GM19239 (cell line): ENCODE data around the gene DMBT1.

Experiments used
- DNase-seq: peaks from one replicate; pipeline ENCODE4 v3.0.0; 2011; ENCODE audit warnings: low spot score; ENCODE audit not compliant: insufficient read length
- FAIRE-seq: peaks from 2 replicates; lab custom pipeline; 2011; peaks lifted over from hg19 to GRCh38; lab: Jason Lieb, UNC

DMBT1 gene

GRCh38 chr10:122642726-122643605 lies 82.4 kb downstream of the DMBT1 start:
- DNase-seq (no peak), FAIRE-seq (no peak)

DNA sequence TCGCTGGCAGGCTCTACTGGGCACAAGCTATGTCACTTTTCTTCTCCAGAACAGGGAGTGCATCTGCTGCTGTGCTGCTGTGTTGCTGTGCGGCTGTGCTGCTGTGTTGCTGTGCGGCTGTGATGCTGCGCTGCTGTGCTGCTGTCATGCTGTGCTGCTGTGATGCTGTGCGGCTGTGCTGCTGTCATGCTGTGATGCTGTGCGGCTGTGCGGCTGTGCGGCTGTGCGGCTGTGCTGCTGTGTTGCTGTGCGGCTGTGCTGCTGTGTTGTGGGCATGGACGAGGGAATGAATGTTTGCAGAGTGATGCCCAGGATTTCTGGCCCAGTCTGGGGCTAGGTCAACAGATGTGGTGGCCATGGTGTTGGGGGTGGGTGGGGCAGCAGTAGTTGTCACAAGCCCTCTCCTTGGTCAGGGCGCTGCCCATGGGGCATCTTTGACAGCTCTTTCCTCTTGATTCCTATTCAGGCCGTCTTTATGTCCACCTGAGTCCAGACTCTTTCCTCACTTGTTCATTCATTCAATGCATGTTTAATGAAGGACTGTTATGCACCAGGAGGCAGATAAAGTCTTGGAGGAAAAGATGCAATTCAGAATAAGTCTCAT lies 83.5 kb downstream of the DMBT1 start:
- DNase-seq = no peak

DNA sequence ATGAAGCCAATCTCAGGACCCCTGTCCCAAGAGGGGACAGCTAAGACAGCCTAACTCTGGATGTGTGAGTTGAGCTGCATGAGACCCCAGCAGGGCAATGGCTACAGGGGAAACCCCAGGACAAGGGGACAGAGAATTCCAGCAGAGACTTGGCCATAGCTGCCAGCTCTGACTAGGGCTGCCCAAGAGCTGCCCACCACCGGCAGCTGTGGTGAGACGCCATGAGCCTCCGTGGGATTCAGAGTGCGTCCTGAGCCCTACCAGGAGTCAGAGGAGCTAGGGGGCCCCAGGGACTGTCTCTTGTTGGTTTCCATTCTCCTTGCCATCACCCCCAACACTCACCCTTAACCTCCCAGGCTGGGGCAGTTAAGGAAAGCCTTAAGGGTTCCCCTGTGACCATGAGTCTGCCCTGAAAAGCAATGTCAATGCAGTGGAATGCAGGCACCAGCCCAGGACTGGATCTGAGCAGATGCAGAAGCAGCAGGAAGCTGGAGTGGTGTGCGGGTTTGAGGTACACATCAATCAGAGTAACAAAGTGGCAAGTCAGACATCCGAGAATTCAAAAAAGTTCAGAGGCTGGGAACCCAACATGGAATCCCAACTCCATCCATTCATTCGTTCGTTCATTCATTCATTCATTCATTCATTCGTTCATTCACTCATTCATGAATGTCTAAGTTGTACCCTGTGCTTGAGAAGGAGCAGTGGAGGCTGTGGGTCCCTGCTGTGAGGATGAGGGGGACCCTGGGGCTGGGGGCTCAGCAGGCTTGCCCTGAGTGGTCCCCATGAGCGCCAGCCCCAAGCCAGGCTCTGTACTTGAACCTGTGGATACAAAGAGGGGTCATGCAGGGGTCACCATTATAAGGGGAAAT lies 86.2 kb downstream of the DMBT1 start:
- no peak for FAIRE-seq
- no peak for DNase-seq

More for the DNA sequence above, 83.5 kb downstream of the DMBT1 start:
- no peak for FAIRE-seq

DNA sequence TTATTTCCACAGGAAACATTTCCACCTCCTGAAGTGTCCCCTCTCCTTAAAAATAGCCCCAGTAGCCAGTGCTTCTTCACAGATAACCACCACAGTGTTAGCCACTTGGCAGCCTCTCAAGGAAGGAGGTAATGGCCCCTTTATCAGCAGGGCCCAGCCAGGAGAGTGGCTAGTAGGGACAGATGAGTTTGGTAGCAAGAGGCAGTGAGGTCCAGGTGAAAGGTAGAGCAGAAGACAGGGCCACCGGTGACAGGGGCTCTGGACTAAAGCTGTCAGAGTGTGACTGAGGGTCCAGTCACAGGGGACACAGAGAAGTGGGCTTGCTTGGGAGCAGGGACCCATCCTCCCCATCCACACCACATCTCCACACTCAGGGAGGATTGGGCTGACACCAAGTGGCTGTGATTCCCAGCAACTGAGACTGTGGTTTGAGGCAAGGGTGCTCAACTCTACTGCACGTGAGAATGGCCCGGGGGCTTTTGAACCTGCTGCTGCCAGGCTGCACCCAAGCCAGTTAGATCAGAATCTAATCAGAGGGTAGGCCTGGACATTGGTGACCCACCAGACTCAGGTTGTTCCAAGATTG lies 86.9 kb downstream of the DMBT1 start:
- FAIRE-seq = no peak
- no peak for DNase-seq

GRCh38 chr10:122648599-122649428 lies 88.3 kb downstream of the DMBT1 start:
- FAIRE-seq = peak; percentile 11
- peak; percentile 24 for DNase-seq

- no peak for DNase-seq
- FAIRE-seq = no peak
Measured at GRCh38 chr10:122649903-122650302, 89.3 kb downstream of the DMBT1 start.

DNA sequence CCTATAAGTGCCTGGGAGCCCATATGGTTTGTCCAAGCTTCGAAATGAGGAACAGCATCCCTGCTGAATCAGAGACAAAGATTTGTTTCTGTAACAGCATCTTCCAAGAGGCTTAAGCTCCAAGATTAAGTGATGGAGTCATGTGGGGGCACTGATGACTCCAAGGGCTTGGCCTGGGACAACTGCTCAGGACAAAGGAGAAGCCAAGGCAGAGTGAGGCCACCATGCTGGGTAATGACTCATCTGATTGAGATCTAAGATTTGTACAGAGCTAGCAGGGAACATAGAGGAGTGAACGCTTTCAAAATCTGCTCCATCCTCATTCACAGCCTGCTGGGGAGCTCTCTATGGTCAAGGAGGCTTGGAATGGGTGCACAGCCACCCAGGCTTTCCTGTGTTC lies 89.8 kb downstream of the DMBT1 start:
- FAIRE-seq (no peak), DNase-seq (no peak)

DNA sequence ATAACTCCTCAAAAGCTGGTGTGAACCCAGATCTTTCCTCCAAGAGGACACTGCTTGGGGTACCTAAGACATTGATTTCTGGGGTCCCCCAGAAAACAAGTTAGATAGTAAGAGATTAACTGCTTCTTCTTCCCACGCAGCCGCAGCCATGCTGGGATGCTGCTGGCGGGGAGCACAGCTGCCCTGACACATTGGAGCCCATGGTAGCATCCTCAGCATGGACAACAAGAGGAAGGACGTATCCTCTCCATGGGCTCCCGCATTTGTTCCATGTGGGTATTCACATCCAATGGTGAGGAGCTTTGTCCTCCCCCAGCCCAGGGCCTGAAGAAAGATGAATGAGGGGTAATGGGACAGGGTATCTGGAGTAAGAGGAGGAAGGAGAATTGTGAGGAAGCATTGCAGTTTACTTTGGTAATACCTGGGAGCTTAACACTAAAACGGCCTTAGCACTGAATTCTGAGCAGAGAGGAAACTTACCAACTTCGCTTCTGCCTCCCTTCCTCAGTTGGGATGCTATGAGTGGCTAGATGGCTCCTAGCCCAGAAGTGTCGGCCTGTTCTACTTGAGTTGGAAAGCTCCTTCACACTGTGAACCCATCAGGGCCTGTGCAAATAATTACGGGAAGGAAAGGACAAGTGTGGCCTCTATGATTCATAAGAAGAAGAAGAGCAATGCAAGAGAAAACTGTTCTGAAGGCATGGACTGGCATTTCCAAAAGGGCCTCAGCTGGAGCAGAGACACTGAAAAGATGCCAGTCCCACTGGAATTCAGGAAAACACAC lies 95.2 kb downstream of the DMBT1 start:
- FAIRE-seq (no peak), DNase-seq (no peak)

- FAIRE-seq (no peak), DNase-seq (no peak)
Measured at GRCh38 chr10:122656308-122656705, 95.8 kb downstream of the DMBT1 start.

- no peak for DNase-seq
- no peak for FAIRE-seq
Measured at GRCh38 chr10:122656741-122657140, 96.2 kb downstream of the DMBT1 start.

- FAIRE-seq (no peak), DNase-seq (no peak)
Measured at GRCh38 chr10:122657255-122657654, 96.7 kb downstream of the DMBT1 start.

DNA sequence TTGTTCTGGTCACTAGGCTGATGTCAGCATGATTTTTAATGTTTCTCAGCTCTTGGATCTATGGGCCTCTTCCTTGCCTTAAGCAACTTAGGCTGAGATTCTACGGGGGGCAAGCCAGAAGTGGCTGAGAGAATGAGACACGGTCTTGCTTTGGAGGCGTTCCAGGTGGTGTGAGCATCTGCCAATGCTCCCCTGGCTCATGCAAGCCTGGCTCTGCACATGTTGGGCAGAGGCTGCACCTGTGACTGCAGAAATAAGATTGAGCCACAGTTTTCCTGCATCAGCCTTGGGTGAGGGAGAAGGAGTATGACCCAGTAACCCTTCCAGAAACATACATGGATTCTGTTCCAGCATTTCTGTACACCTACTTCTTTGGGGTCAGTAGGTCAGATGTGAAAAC lies 97.2 kb downstream of the DMBT1 start:
- DNase-seq (no peak), FAIRE-seq (no peak)

- FAIRE-seq = no peak
- no peak for DNase-seq
Measured at GRCh38 chr10:122658356-122659049, 97.9 kb downstream of the DMBT1 start.

GRCh38 chr10:122659126-122659525 lies 98.6 kb downstream of the DMBT1 start:
- FAIRE-seq = no peak
- no peak for DNase-seq

DNA sequence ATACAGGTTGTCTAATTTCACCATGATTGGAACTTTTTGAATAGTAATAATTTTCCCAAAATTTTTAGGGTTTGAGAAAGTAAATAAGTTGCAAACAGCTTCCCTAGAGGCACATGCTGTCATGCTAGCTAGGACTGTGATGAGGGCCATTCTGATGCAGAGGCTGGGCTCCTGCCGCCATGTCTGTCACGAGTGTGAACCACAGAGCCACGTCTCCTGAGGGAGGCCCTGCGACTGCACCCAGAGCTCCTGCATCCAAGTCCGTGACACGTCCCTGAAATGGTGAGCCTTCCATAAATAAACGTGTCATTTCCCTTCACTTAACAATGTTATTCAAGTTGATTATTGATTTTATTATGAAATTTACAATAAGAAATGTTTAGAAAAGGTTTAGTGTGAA lies 99.1 kb downstream of the DMBT1 start:
- FAIRE-seq (no peak), DNase-seq (no peak)

DNA sequence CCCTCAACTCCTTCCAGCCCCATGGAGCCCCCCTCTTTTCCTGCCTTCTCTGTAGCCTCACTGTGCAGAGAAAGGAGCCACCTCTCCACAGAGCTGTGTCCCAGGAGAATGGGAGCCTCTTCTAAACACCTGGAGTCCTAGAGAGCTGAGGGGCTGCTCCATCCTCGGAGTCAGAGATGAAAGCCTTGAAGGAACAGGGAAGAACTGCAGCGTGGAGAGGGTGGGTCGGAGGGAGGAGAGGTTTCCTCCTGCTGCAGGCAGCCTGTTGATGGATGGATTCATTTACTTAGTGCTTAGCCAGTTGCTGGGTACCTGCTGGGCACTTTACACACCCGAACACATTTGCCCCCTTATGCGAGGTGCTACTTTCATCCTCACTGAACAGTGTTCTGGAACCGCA lies 100.1 kb downstream of the DMBT1 start:
- FAIRE-seq (no peak), DNase-seq (no peak)

DNA sequence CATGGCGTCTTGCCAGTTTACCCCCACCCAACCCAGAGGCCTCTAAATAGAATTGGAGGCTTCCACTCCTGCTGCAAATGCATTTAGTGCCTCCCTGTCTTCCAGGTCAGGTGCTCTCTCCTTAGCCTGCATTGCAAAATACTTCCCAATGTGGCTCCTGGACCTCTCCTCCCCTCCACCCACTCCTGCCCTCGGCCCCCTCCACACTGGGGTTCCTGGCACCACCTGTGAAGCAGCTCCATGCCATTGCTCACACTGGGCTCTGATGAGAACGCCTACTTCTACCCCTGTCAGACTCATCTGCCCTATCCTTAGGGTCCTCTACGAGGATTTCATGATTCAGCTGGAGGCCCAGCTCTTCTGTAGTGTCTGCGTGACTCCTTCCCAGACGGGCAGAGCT lies 101.7 kb downstream of the DMBT1 start:
- DNase-seq (no peak), FAIRE-seq (no peak)

DNA sequence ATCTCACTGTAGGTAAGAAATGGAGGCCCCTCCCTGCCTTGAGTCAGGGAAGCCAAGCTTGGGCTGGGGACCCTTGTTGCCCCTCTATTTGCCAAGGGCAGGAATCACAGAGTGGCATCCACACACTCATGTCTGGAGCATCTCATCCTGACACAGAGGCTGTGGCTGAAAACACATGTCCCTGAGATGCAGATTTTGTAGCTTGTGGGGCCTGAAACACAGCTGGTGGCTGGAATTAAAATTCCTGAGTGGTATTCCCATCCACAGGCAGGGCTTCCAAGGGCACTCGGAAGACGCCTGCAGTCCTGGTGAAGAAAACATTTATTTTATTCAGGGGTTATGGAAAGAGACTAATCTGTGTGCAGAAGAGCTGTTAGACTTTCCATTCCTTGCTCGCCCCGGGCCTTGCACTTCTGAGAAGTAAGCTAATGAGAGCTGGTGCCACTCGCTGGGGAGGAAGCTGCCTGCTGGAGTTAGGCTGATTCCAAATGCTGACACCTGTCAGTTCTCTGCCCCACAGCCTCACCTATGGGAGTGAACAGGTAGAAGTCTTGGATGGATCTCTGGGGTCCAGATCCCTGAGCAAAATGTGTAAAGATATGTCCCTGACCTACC lies 103.1 kb downstream of the DMBT1 start:
- no peak for DNase-seq
- no peak for FAIRE-seq
